ENCODE data around the gene FAM76A. TPM values are rescaled to one million over a fixed set of nuclear protein-coding genes. Genes with fewer than 3 reads are reported as not detected.

The FAM76A gene
- total RNA-seq, 1 experiment from 2014 or later = 9.9 TPM

DNA sequence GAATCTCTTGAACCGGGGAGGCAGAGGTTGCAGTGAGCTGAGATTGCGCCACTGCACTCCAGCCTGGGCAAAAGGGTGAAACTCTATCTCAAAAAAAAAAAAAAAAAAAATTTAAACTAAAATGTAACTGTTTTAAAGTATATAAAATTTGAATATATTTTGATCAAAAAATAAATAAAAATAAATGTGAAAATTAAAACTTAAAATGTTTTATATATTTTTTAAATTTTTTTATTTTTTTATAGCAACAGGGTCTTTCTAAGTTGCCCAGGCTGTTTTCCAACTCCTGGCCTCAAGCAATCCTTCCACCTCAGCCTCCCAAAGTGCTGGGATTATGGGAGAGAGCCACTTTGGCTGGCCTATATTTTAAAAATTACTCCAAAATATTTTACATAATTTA lies 15.2 kb upstream of the FAM76A start:
- POLR2A ChIA-PET (ENCODE audit: unreplicated experiment) = no interaction called here
- no peak for TF ChIP-seq EZH2 (IDR thresholded peaks at IDR 0.05; ENCODE audit: low read depth)
- TF ChIP-seq, protein P1, sequence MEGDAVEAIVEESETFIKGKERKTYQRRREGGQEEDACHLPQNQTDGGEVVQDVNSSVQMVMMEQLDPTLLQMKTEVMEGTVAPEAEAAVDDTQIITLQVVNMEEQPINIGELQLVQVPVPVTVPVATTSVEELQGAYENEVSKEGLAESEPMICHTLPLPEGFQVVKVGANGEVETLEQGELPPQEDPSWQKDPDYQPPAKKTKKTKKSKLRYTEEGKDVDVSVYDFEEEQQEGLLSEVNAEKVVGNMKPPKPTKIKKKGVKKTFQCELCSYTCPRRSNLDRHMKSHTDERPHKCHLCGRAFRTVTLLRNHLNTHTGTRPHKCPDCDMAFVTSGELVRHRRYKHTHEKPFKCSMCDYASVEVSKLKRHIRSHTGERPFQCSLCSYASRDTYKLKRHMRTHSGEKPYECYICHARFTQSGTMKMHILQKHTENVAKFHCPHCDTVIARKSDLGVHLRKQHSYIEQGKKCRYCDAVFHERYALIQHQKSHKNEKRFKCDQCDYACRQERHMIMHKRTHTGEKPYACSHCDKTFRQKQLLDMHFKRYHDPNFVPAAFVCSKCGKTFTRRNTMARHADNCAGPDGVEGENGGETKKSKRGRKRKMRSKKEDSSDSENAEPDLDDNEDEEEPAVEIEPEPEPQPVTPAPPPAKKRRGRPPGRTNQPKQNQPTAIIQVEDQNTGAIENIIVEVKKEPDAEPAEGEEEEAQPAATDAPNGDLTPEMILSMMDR (conservative IDR thresholded peaks at IDR 0.05) = no peak
- BruUV-seq (replicated peaks) = no TSS peak

DNA sequence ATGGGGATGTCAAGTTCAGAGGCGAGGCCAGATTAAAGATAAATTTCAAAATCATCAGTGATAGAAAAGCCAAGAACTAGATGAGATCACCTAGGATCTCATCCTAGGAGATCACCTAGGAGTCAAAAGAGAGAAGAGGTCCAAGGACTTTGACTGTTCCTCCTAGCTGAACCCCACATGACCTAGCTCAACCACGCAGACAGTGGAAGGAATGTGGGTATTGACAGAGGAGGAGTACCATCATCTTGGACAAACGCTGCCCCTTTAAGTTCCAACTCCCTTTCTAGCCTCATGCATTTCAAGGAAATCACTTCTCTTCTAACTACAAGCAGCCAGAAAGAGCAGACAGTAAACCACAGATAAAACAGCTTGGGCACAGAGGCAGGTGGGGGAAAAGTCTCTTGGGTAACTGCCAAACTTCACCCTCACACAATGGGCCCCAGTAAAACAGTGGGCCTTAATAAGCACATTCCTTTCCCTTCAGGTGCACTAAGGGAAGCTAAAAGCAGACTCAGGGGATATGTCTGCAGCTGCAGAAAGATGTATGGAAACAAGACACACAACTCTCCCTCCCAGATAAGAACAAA lies 12.5 kb upstream of the FAM76A start:
- no peak overlapping the region for H3K27ac ChIP-seq
- no peaks in the 10 kb centered on the region for H3F3A ChIP-seq (ENCODE audit: insufficient read depth, low read depth)
- TF ChIP-seq, protein P1 (conservative IDR thresholded peaks at IDR 0.05) = no peak
- no peak for TF ChIP-seq EZH2 (IDR thresholded peaks at IDR 0.05; ENCODE audit: low read depth)
- no peaks in the 10 kb centered on the region for H3K36me3 ChIP-seq (ENCODE audit: low read depth)
- no peaks in the 10 kb centered on the region for H3K27me3 ChIP-seq (ENCODE audit: insufficient read depth, low read depth)
- H3K4me3 ChIP-seq = no peak overlapping the region
- ChIA-PET POLR2A (ENCODE audit: unreplicated experiment) (no interaction called here), CTCF (interaction anchor here (1.2 kb wide), 1 partner anchor 27 kb away, joined by 6 read pairs; no protein-coding TSS in a partner anchor)
- H3K9me2 ChIP-seq (ENCODE audit: insufficient read depth) = no peaks in the 10 kb centered on the region
- H3K4me2 ChIP-seq = no peak overlapping the region
- DNase-seq = peak in 1 of 2 experiments; percentile 21
- intact Hi-C loops (cut with micrococcal nuclease; ENCODE audit: unreplicated experiment) = no loop called here
- no TSS peak for BruUV-seq (replicated peaks)
- H4K20me1 ChIP-seq (ENCODE audit: insufficient read depth) = no peaks in the 10 kb centered on the region
- H3K79me2 ChIP-seq (ENCODE audit: low read depth) = no peaks in the 10 kb centered on the region
- H3K9me3 ChIP-seq (ENCODE audit: insufficient read depth, low read depth) = no peaks in the 10 kb centered on the region
- no peak overlapping the region for H2AFZ ChIP-seq
- H3K4me1 ChIP-seq (replicated peaks; ENCODE audit: insufficient read depth) = no peaks in the 10 kb centered on the region

More for the DNA sequence above, 15.2 kb upstream of the FAM76A start:
- H2AFZ ChIP-seq = no peak overlapping the region
- no peaks in the 10 kb centered on the region for H3K27me3 ChIP-seq (ENCODE audit: insufficient read depth, low read depth)
- H3K9me3 ChIP-seq (ENCODE audit: insufficient read depth, low read depth) = no peaks in the 10 kb centered on the region
- H4K20me1 ChIP-seq (ENCODE audit: insufficient read depth) = no peaks in the 10 kb centered on the region
- intact Hi-C loops (cut with micrococcal nuclease; ENCODE audit: unreplicated experiment) = no loop called here
- CTCF ChIA-PET = no interaction called here
- DNase-seq = no peak
- H3K4me2 ChIP-seq = no peak overlapping the region
- H3K9me2 ChIP-seq (ENCODE audit: insufficient read depth) = no peaks in the 10 kb centered on the region
- H3K79me2 ChIP-seq (ENCODE audit: low read depth) = no peaks in the 10 kb centered on the region
- no peak overlapping the region for H3K4me3 ChIP-seq
- no peaks in the 10 kb centered on the region for H3F3A ChIP-seq (ENCODE audit: insufficient read depth, low read depth)
- H3K27ac ChIP-seq = no peak overlapping the region
- H3K36me3 ChIP-seq (ENCODE audit: low read depth) = no peaks in the 10 kb centered on the region
- no peaks in the 10 kb centered on the region for H3K4me1 ChIP-seq (replicated peaks; ENCODE audit: insufficient read depth)

DNA sequence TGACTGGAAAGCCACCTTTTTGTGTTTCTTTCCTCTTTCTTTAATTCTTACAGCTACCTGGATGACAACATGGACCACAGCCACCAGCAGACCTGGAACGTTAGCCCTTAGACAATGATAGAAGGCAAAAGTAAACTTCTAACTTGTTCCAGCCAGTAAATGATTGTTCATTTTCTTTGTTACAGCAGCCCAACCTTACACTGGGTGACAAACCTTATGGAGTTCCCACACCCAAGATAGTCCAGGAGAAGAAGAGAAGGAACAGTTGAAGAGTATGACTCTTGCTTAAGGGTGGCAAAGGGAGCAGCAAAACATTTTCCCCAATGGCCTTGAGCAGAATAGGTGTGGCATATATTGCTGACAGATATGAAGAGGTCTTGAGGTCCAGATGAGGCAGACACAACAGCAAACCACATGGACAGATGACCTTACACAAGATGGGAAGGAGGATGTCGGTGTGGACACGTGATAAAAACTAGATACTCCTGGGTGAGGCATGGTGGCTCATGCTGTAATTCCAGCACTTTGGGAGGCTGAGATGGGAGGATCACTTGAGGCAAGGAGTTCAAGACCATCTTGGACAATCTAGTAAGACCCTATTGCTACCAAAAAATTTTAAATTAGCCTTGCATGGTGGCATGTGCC lies 11.8 kb upstream of the FAM76A start:
- POLR2A ChIA-PET (ENCODE audit: unreplicated experiment) = no interaction called here

More for the DNA sequence above, 11.8 kb upstream of the FAM76A start:
- Histone ChIP-seq H3K27ac (no peak overlapping the region), H3K4me1 (replicated peaks; ENCODE audit: insufficient read depth) (no peaks in the 10 kb centered on the region), H3F3A (ENCODE audit: insufficient read depth, low read depth) (no peaks in the 10 kb centered on the region), H3K36me3 (ENCODE audit: low read depth) (no peaks in the 10 kb centered on the region), H4K20me1 (ENCODE audit: insufficient read depth) (no peaks in the 10 kb centered on the region), H3K9me2 (ENCODE audit: insufficient read depth) (no peaks in the 10 kb centered on the region), H2AFZ (no peak overlapping the region), H3K4me2 (no peak overlapping the region), H3K79me2 (ENCODE audit: low read depth) (no peaks in the 10 kb centered on the region), H3K4me3 (no peak overlapping the region), H3K27me3 (ENCODE audit: insufficient read depth, low read depth) (no peaks in the 10 kb centered on the region), H3K9me3 (ENCODE audit: insufficient read depth, low read depth) (no peaks in the 10 kb centered on the region)
- no peak for DNase-seq
- CTCF ChIA-PET = interaction anchor here (1.2 kb wide), 1 partner anchor 28 kb away, joined by 6 read pairs; no protein-coding TSS in a partner anchor
- intact Hi-C loops (cut with micrococcal nuclease; ENCODE audit: unreplicated experiment) = no loop called here
- BruUV-seq (replicated peaks) = no TSS peak
- TF ChIP-seq, protein P1 (conservative IDR thresholded peaks at IDR 0.05) = no peak
- TF ChIP-seq EZH2 (IDR thresholded peaks at IDR 0.05; ENCODE audit: low read depth) = no peak

All from PC-9 (cell line).